ENCODE data around the gene NANP.
"Not testable (repeated sequence)": the region's sequence is repeated elsewhere in the genome, so short reads cannot be mapped to it uniquely, and the experiment has no call there.

The NANP gene

GRCh38 chr20:25623736-25624499, at the start of gene NANP:
Gene NANP (minus strand): TSS chr20:25624014. CDS start chr20:25623948, 66 bp downstream.
- DNase-seq (ENCODE audit: low read depth in 2 of 3, low spot score in 2 of 3) = peak; percentile 75 to 84 (median 81)

GRCh38 chr20:25672659-25673235, 48.9 kb upstream of the NANP start:
- DNase-seq (ENCODE audit: low read depth in 2 of 3, low spot score in 2 of 3) = no peak

GRCh38 chr20:25669826-25670422, 46.1 kb upstream of the NANP start:
- no peak for DNase-seq (ENCODE audit: low read depth in 2 of 3, low spot score in 2 of 3)

- no peak for DNase-seq (ENCODE audit: low read depth in 2 of 3, low spot score in 2 of 3)
Measured at GRCh38 chr20:25668446-25668845, 44.6 kb upstream of the NANP start.

GRCh38 chr20:25659999-25660398, 36.2 kb upstream of the NANP start:
- no peak for DNase-seq (ENCODE audit: low read depth in 2 of 3, low spot score in 2 of 3)

GRCh38 chr20:25654487-25654886, 30.7 kb upstream of the NANP start:
- no peak for DNase-seq (ENCODE audit: low read depth in 2 of 3, low spot score in 2 of 3)

GRCh38 chr20:25652866-25653265, 29.1 kb upstream of the NANP start:
- not testable (repeated sequence) for DNase-seq (ENCODE audit: low read depth in 2 of 3, low spot score in 2 of 3)

- no peak for DNase-seq (ENCODE audit: low read depth in 2 of 3, low spot score in 2 of 3)
Measured at GRCh38 chr20:25644814-25645213, 21.0 kb upstream of the NANP start.

GRCh38 chr20:25643716-25644115, 19.9 kb upstream of the NANP start:
- DNase-seq (ENCODE audit: low read depth in 2 of 3, low spot score in 2 of 3) = no peak

GRCh38 chr20:25637247-25637646, 13.4 kb upstream of the NANP start:
- DNase-seq (ENCODE audit: low read depth in 2 of 3, low spot score in 2 of 3) = no peak

GRCh38 chr20:25632940-25633790, 9.4 kb upstream of the NANP start:
- DNase-seq (ENCODE audit: low read depth in 2 of 3, low spot score in 2 of 3) = no peak

- DNase-seq (ENCODE audit: low read depth in 2 of 3, low spot score in 2 of 3) = not testable (repeated sequence)
Measured at GRCh38 chr20:25630615-25631014, 6.8 kb upstream of the NANP start.

GRCh38 chr20:25629816-25630499, 6.1 kb upstream of the NANP start:
- no peak for DNase-seq (ENCODE audit: low read depth in 2 of 3, low spot score in 2 of 3)

GRCh38 chr20:25626779-25627178, 3.0 kb upstream of the NANP start:
- no peak for DNase-seq (ENCODE audit: low read depth in 2 of 3, low spot score in 2 of 3)

- DNase-seq (ENCODE audit: low read depth in 2 of 3, low spot score in 2 of 3) = peak in 1 of 3 experiments; percentile 28
Measured at GRCh38 chr20:25624500-25624939, 706 bp upstream of the NANP start.

- DNase-seq (ENCODE audit: low read depth in 2 of 3, low spot score in 2 of 3) = peak in 2 of 3 experiments; percentile 18
Measured at GRCh38 chr20:25623225-25623735, 534 bp downstream of the NANP start.

- DNase-seq (ENCODE audit: low read depth in 2 of 3, low spot score in 2 of 3) = no peak
Measured at GRCh38 chr20:25622450-25623224, 1.2 kb downstream of the NANP start.

GRCh38 chr20:25622049-25622448, 1.8 kb downstream of the NANP start:
- DNase-seq (ENCODE audit: low read depth in 2 of 3, low spot score in 2 of 3) = no peak

GRCh38 chr20:25619514-25619913, 4.3 kb downstream of the NANP start:
- no peak for DNase-seq (ENCODE audit: low read depth in 2 of 3, low spot score in 2 of 3)

- DNase-seq (ENCODE audit: low read depth in 2 of 3, low spot score in 2 of 3) = no peak
Measured at GRCh38 chr20:25608774-25609173, 15.0 kb downstream of the NANP start.
